Measurements from ENCODE around the gene LRIG1.

The LRIG1 gene

GRCh38 chr3:66361356-66361755 lies 139.5 kb downstream of the LRIG1 start:
- H3K36me3 ChIP-seq (replicated peaks; ENCODE audit: insufficient read depth, low read length) = no peaks in the 10 kb centered on the region
- H3K4me1 ChIP-seq (ENCODE audit: low read length) = no peaks in the 10 kb centered on the region
- no peak for TF ChIP-seq EZH2 (optimal IDR thresholded peaks at IDR 0.05; ENCODE audit: low read depth, low read length)
- TF ChIP-seq EZH2phosphoT487 (IDR thresholded peaks at IDR 0.05; ENCODE audit: low read length) = no peak
- TF ChIP-seq CTCF (IDR thresholded peaks at IDR 0.05; ENCODE audit: low read length) = no peak

GRCh38 chr3:66355997-66356396 lies 144.8 kb downstream of the LRIG1 start:
- no peaks in the 10 kb centered on the region for H3K79me2 ChIP-seq (ENCODE audit: low read length)
- no peak for DNase-seq
- no peak for TF ChIP-seq CTCF (IDR thresholded peaks at IDR 0.05; ENCODE audit: low read length)
- no peak for TF ChIP-seq EZH2 (optimal IDR thresholded peaks at IDR 0.05; ENCODE audit: low read depth, low read length)
- TF ChIP-seq EZH2phosphoT487 (IDR thresholded peaks at IDR 0.05; ENCODE audit: low read length) = no peak

More at GRCh38 chr3:66361356-66361755, 139.5 kb downstream of the LRIG1 start:
- Histone ChIP-seq H4K20me1 (ENCODE audit: insufficient read depth, low read length) (no peaks in the 10 kb centered on the region), H3K79me2 (ENCODE audit: low read length) (no peaks in the 10 kb centered on the region), H3F3A (ENCODE audit: insufficient read depth, low read length) (no peaks in the 10 kb centered on the region), H3K9me2 (replicated peaks; ENCODE audit: insufficient read depth, low read length) (no peaks in the 10 kb centered on the region), H3K9me3 (replicated peaks; ENCODE audit: insufficient read depth, low read length) (no peaks in the 10 kb centered on the region), H2AFZ (ENCODE audit: low read length) (no peak overlapping the region), H3K4me2 (ENCODE audit: low read depth, low read length) (no peak overlapping the region), H3K9ac (ENCODE audit: low read length) (no peak overlapping the region), H3K27me3 (replicated peaks; ENCODE audit: insufficient read depth, low read length) (no peaks in the 10 kb centered on the region), H3K27ac (ENCODE audit: low read length) (no peak overlapping the region), H3K4me3 (ENCODE audit: low read length) (no peak overlapping the region)
- no peak for DNase-seq

GRCh38 chr3:66355394-66355793 lies 145.4 kb downstream of the LRIG1 start:
- Histone ChIP-seq H3F3A (ENCODE audit: insufficient read depth, low read length) (no peaks in the 10 kb centered on the region), H3K27ac (ENCODE audit: low read length) (no peak overlapping the region), H3K9ac (ENCODE audit: low read length) (no peak overlapping the region), H3K4me2 (ENCODE audit: low read depth, low read length) (no peak overlapping the region; the same call in 1 of the 2 replicates), H3K9me2 (replicated peaks; ENCODE audit: insufficient read depth, low read length) (no peaks in the 10 kb centered on the region), H4K20me1 (ENCODE audit: insufficient read depth, low read length) (no peaks in the 10 kb centered on the region), H3K36me3 (replicated peaks; ENCODE audit: insufficient read depth, low read length) (no peaks in the 10 kb centered on the region), H3K4me1 (ENCODE audit: low read length) (peaks cover 7% of the 10 kb centered on the region; the same call in 1 of the 2 replicates), H3K4me3 (ENCODE audit: low read length) (no peak overlapping the region), H3K79me2 (ENCODE audit: low read length) (no peaks in the 10 kb centered on the region), H2AFZ (ENCODE audit: low read length) (no peak overlapping the region), H3K9me3 (replicated peaks; ENCODE audit: insufficient read depth, low read length) (no peaks in the 10 kb centered on the region), H3K27me3 (replicated peaks; ENCODE audit: insufficient read depth, low read length) (no peaks in the 10 kb centered on the region)
- DNase-seq = peak; percentile 60
- no peak for TF ChIP-seq EZH2phosphoT487 (IDR thresholded peaks at IDR 0.05; ENCODE audit: low read length)
- TF ChIP-seq EZH2 (optimal IDR thresholded peaks at IDR 0.05; ENCODE audit: low read depth, low read length) = no peak
- no peak for TF ChIP-seq CTCF (IDR thresholded peaks at IDR 0.05; ENCODE audit: low read length)

More at GRCh38 chr3:66355997-66356396, 144.8 kb downstream of the LRIG1 start:
- H3K27me3 ChIP-seq (replicated peaks; ENCODE audit: insufficient read depth, low read length) = no peaks in the 10 kb centered on the region
- H3F3A ChIP-seq (ENCODE audit: insufficient read depth, low read length) = no peaks in the 10 kb centered on the region
- H3K9me2 ChIP-seq (replicated peaks; ENCODE audit: insufficient read depth, low read length) = no peaks in the 10 kb centered on the region
- H3K4me1 ChIP-seq (ENCODE audit: low read length) = peaks cover 7% of the 10 kb centered on the region; the same call in 1 of the 2 replicates
- H3K36me3 ChIP-seq (replicated peaks; ENCODE audit: insufficient read depth, low read length) = no peaks in the 10 kb centered on the region
- H3K9me3 ChIP-seq (replicated peaks; ENCODE audit: insufficient read depth, low read length) = no peaks in the 10 kb centered on the region
- no peak overlapping the region for H3K4me3 ChIP-seq (ENCODE audit: low read length)
- H3K27ac ChIP-seq (ENCODE audit: low read length) = no peak overlapping the region
- no peak overlapping the region; the same call in 1 of the 2 replicates for H3K4me2 ChIP-seq (ENCODE audit: low read depth, low read length)
- H3K9ac ChIP-seq (ENCODE audit: low read length) = no peak overlapping the region
- no peaks in the 10 kb centered on the region for H4K20me1 ChIP-seq (ENCODE audit: insufficient read depth, low read length)
- no peak overlapping the region for H2AFZ ChIP-seq (ENCODE audit: low read length)

Data from MM.1S (cell line).